ENCODE data around the gene ANKRD16.
A peak's percentile ranks its signal among the peaks of the same experiment; 100 is the strongest.
"Not testable (repeated sequence)": the region's sequence is repeated elsewhere in the genome, so short reads cannot be mapped to it uniquely, and the experiment has no call there.

Gene ANKRD16

DNA sequence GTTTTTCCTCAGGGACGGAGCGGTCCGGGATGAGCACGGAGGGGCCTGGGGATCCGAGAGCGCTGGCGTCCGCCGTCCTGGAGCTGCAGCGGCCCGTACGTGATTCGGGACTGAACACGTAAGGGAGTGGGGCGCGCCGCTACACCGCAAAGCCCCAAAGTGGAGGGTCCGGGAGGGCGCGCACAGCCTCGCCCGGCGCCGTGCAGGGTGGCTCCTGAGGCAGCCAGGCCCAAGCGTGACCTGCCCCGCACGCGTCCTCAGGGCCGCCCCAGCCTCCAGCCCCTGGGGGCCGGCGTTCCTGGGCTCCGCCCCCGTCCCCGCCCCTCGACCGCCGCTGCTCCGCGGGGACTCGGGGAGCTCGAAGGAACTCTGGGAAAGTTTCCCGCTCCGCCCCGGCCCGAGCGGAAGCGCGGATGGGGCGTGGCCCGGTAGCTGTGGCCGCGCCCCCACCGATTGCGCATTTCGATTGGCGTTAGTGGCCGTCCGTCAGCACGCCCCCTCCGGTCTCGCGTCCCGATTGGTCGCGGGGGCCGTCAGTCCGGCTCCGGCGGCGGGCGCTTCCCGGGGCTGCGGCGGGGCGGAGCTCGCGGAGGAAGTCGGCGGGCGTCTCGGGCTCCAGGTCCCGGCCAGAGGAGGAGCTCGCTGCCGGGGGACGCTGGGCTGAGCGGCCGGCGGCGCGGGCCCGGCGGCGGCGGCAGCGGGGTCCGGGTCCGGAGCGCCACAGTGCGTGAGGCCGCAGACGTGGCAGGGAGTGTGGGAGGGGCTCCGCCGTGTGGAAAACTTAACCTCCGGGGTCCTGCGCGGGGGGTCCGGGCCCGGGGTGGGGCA is at the start of gene ANKRD16, which contains the start of gene FBH1:
Gene ANKRD16, minus strand, starts transcription at position 270 of the 828 bp plus-strand sequence. CDS start 539 bp downstream, outside the sequence.
Gene FBH1, plus strand, starts transcription at position 620 of the 828 bp plus-strand sequence. Its CDS starts 103 bp downstream, at position 723.
- DNase-seq (ENCODE audit: low read depth), result peak; percentile 100

DNA sequence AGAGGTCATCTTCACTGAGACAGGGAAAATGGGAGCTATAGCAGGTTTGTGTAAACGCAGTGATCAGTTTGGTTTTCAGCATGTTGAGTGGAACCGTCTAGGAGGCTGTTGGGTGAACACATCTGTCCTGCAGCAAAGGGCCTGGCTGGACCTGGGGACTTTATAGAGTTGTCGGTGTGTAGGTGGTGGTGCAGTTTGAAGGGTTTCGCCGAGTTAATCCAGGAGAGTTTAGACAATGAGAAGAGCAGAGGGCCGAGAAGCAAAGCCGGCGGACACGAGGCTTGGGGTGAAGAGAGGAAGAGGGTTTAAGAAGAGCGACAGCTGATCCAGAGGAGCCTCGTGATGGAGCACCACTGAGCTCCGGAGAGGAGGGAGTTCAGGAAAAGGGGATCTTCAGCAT is 48.6 kb upstream of the ANKRD16 start:
- DNase-seq (ENCODE audit: low read depth), result no peak

DNA sequence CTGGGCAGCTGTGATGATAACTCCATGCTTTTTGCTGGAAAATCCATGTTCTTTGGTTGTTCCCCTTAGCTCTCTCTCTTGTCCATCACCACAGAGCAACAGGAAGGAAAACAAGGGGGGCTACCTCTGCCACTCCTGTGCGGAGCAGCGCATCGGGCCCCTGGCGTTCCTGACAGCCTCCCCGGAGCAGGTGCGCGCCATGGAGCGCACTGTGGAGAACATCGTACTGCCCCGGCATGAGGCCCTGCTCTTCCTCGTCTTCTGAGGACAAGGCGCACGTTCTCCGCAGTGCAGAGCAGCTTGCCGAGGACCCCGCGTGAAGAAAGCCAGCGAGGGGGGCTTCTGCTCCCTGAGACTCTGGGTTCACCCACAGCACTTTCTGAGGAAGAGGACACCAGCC is 47.3 kb upstream of the ANKRD16 start:
- DNase-seq (ENCODE audit: low read depth), result no peak

DNA sequence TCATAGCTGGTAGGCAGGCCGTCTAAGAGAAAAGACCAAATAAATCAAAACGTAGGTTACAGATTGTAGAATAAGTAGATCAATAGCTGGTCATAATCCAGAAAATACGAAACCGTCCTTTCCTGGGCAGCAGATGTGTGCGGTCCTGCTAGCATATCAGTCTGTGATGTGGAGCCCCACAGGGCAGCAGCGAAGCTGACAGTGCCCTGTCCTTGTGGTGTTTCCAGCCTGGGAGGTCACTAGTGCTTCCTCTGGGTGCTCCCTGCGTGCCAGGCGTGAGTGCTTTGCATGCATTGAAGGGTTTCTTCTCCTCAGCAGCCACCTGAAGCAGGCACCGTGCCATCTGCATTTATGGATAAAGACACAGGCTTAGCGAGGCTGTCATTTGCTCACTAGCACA is 45.9 kb upstream of the ANKRD16 start:
- no peak for DNase-seq (ENCODE audit: low read depth)

DNA sequence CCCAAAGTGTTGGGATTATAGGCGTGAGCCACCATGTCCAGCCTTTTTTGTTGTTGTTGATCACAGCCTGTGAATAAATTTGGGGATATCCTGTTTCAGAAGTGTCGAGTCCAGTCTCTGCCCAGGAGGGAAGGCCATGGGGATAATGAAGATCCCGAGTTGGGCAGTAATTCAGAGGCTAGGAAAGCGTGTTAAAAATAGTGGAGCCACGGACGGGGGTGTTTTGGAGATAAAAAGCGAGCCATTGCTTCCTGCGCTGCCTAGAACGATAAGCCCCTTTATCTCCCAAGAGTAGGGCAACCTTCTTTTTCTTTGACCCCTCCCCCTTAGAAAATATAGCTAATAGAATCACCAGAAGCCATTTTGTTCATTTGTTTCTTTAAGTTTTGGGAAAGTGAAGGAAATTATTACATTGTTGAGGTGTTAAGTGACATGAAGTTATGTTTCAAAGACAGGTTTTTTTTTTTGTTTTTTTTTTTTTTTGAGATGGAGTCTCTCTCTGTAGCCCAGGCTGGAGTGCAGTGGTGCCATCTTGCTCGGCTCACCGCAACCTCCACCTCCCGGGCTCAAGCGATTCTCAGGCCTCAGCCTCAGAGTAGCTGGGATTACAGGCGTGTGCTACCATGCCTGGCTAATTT is 44.3 kb upstream of the ANKRD16 start:
- no peak for DNase-seq (ENCODE audit: low read depth)

DNA sequence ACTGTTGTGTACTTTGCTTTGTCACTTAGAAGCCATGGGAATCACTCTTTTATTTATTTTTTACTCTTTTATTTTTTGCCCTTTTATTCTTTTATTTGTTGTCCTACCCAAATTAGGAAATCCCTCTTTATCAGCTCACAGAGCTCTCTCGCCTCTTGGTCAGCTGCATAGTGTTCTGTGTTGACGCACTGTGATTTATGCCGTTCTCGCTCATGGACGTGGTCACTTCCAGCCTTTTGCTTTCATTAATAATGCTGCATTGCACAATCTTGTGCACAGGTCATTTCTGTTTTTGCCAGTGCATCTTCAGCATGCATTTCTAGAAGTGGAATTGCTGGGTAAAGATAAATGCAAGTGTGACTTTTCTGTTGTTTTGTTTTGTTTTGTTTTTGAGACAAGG is 42.7 kb upstream of the ANKRD16 start:
- DNase-seq (ENCODE audit: low read depth), result no peak

DNA sequence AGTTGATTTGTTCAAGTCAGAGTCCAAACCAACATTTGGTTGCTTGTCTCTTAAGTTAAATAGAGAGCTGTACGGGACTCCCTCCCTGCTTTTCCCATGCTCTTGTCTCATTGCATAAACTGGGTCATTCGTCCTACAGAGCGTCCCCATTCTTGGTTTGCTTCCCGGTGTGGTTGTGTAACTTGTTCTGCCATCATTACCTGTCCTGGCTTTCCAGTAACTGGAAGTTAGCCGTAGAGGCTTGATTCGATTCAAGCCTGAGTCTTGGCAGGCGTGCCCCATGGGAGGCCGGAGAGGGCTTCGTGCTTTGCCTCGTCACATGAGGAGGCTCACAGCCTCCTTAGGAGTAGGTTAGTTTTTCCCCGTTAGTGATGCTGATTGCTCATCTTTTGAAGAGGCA is 40.6 kb upstream of the ANKRD16 start:
- DNase-seq (ENCODE audit: low read depth), result no peak

DNA sequence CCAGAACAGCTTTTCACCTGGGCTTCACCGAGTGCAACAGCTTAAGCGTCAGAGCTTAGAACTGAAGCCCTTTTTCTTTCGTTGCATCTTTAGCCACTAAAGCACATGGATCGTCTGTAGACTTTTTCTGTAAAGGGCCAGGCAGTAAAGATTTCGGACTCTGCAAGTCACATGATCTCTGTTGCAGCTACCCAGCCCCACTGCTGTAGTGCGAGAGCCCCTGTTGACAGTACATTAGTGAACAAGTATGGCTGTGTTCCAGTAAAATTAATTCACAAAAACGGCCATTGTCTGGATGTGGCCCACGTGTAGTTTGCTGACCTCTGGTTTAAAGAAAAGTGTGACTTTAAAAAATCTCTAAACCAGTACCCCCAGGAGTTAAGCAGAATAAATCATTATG is 39.7 kb upstream of the ANKRD16 start:
- no peak for DNase-seq (ENCODE audit: low read depth)

DNA sequence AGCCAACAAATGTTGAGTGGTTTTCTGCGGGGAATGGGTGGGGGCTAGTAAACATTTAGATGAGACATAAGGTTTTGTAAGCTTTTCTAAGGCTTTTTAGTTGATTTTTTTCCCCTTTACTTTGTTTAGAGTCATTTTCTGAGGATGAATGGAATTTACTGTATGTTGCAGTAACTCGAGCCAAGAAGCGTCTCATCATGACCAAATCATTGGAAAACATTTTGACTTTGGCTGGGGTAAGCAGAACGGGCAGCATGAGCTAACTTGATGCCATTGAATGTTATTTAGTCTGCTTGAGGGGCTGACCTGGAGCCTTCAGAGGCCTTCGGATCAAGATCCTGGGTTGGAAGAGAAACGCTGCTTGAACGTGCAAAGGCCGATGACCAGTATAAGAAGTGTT is 37.6 kb upstream of the ANKRD16 start:
- peak; percentile 84 for DNase-seq (ENCODE audit: low read depth)

DNA sequence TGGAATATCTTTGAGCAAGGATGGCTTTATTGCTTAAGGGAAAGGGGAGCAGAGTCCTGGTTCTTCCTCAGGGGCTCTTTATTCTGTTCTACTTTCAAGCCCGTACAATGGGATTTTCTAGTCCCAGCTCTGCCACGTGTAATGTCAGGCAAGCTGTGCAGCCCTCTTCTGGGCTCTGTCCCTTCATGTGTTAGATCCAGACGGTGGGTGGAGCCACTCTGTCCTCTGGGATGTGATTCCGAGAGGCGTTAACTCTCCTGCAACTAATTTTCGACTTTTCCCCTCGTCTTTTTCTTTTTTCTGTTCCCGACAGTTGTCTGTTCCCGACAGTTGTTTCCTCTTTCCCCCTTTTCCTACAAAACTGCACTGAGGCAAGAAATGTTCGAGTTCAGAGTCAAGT is 35.2 kb upstream of the ANKRD16 start:
- no peak for DNase-seq (ENCODE audit: low read depth)

DNA sequence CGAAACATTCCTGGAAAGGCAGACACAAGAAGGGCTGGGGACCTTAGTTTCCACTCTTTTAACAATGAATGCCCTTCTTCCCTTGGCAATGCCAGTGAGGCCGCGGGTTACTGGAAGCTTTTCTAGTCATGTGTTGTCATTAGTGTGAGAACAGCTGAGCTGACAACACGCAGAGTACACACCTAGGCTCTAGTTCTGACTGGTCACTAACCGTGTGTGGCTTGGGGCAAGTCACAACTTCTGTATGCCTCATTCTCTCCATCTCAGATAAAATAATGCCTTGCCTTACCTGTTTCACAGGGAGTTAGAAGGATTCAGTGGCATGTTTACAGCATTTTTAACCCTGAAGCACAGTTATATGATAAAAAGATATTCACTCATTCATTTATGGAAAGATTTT is 32.1 kb upstream of the ANKRD16 start:
- DNase-seq (ENCODE audit: low read depth), result no peak

DNA sequence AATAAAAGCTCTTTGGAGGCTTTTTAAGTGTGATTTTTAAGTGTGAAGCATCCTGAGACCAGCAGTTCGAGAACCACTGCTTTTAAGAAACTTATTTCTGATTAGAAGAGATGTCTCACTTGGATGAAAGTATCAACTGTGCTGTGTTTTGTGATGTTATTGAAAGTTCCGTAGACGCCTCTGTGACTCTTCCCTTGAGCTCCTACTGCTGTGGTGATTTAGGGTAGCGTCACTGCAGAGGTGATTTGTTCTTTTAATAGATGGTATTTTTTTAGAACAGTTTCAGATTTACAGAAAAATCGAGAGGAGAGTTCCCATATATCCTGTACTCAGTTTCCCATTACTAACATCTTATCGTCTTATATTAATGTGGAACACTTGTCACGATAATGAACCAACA is 29.9 kb upstream of the ANKRD16 start:
- DNase-seq (ENCODE audit: low read depth), result no peak

DNA sequence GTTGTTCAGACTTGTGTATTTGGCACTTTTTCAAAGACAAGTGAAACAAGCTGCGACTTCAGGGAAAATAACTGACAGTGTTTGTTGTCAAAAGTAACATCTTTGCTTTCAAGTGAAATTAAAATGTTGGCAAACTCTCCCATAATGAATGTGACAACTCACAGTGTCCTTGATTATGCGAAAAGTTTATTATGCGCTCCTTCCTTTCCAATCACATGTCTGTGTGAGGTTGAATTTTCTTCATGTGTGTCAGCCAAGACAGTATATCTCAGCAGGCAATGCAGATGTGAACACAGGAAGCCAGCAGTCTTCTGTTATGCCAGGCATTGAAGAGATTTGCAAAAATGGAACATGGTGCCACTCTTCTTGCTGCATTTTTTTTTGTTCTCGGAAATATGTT is 29.1 kb upstream of the ANKRD16 start:
- DNase-seq (ENCODE audit: low read depth), result no peak

DNA sequence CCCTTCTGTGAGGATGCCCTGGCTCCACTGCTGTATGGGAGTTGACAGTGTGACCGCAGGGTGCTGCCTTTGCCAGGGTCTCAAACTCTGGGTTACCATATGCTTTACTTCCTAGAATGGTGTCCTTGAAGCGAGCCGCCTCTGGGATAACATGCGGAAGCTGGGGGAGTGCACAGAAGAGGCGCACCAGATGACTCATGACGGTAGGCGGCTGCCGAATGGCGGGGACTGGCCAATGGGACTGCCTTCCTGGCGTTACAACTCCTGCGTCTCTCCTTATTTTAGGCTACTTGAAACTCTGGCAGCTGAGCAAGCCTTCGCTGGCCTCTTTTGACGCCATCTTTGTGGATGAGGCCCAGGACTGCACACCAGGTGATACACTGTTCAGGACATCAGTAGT is 27.6 kb upstream of the ANKRD16 start:
- DNase-seq (ENCODE audit: low read depth), result no peak

DNA sequence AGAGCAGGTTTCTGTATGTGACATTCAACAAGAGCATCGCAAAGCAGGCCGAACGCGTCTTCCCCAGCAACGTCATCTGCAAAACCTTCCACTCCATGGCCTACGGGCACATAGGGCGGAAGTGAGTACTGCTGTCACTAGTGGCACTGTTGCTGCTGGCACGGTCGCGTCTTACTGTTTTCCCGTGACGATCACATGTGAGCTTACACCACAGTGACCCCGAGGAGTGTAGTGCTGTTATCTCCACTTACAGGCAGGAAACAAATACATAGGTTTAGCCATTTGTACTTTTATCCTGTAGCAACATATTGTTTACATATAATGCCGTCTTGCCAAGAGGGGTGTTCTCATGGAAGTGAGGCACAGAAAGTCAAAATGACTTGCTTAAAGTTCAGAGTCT is 25.8 kb upstream of the ANKRD16 start:
- no peak for DNase-seq (ENCODE audit: low read depth)

DNA sequence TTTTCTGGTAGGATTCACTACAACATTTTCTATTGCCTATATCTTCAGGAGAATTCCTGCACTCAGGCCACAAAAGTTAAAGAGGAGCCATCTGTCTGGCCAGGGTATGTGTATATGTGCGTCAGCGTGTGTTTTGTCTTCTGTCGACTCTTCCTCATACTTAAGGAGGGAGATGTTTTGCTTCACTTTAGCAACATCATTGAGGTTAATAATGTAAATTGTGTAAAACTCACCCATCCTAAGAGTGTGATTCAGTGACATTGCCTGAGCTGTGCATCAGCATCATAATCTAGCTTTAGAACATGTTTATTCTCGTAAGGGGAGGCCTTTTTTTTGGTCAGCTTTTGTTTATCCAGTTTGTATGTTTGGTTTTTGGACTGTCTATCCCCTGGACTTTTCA is 24.0 kb upstream of the ANKRD16 start:
- no peak for DNase-seq (ENCODE audit: low read depth)

DNA sequence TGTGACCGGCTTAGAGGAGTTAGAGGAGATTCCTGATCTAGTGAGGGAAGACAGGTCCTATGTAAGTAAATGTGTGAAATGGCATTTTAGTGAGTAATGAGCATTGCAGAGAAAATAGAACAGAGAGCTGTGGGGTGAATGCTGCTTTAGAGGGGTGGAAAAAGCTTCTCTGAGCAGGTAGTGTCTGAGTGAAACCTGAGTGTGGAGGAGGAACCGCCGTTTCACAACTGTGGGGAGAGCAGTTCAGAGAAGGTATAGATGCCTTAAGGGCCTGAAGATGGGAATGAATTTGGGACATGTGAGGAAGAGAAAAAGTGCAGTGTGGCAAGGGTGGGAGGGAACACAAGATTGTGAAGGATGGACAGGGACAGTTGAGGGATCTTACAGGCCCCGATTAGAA is 22.0 kb upstream of the ANKRD16 start:
- no peak for DNase-seq (ENCODE audit: low read depth)

DNA sequence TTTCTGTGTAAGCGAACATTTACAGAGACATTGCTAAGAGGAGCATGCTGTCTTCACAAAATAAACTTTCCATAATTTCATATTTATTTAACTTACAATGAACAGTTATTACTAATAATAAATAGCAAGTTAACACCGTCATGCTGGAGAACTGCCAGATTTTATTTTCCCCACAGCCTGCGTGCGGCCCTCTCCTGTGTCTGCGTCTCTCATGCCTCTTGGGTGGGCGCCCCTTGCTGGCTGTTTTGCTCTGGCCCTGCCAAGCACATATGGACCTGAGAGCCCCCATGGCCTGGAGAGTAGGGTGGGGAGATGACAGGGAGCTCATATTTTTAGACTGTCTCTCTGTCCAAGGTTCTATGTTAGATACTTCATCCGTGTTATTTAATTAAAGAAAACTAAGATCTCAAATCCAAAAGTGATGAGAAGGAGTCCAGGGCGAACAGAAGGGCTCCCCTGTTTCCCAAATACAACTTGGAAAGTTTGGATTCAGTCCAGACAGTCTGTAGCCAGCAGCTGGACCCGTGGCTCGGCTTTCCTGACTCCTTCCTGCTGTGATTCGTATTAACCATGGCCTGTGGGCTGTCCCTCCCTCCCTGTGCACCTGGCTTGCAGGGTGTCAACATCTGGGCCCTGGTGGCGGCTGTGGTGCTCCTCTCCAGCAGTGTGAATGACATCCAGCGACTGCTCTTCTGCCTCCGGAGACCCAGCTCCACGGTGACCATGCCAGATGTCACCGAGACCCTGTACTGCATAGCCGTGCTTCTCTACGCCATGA is 20.8 kb upstream of the ANKRD16 start:
- no peak for DNase-seq (ENCODE audit: low read depth)

DNA sequence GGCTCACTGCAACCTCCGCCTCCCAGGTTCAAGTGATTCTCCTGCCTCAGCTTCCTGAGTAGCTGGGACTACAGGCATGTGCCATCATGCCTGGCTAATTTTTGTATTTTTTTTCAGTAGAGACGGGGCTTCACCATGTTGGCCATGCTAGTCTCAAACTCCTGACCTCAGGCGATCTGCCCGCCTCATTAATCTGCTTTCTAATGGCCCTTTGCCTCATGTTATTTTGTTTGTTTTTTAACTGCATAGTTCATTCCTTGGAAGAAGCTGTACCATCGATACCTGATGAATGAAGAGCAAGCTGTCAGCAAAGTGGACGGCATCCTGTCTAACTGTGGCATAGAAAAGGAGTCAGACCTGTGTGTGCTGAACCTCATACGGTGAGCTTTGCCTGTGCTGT is 19.0 kb upstream of the ANKRD16 start:
- DNase-seq (ENCODE audit: low read depth), result not testable (repeated sequence)

DNA sequence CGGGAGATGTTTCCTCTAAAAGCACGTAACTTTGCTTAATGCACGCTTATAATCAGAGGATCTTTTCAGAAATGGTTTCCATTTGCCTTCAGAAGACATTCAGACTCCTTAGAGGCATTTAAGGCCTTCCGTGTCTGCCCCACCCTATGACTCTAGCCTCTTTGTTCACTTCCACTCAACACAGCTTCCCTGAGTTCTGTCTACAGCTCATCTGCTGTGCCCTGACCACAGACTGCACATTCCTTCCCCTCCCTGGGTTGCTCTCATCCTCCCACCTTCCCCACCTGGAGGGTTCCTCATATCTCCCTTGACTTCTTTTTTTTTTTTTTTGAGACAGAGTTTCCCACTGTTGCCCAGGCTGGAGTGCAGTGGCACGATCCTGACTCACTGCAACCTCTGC is 17.0 kb upstream of the ANKRD16 start:
- DNase-seq (ENCODE audit: low read depth), result no peak

DNA sequence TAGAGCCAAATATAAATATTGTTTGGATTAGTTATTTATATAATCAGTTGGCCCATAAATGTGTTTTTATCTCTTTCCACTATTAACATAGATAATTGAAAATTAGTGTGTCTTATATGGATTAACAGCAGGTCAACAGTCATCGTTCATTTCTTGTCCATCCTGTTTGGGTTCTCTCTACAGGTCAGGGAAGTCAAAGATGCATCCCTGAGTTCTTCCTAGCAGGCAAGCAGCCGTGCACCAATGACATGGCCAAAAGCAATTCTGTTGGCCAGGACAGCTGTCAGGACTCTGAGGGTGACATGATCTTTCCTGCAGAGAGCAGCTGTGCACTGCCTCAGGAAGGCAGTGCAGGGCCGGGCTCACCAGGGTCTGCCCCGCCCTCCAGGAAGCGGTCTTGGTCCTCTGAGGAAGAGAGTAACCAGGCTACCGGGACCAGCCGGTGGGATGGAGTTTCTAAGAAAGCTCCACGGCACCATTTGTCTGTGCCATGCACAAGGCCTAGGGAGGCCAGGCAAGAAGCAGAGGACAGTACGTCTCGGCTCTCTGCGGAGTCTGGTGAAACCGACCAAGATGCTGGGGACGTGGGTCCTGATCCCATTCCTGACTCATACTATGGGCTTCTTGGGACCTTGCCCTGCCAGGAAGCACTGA is 16.3 kb upstream of the ANKRD16 start:
- no peak for DNase-seq (ENCODE audit: low read depth)

DNA sequence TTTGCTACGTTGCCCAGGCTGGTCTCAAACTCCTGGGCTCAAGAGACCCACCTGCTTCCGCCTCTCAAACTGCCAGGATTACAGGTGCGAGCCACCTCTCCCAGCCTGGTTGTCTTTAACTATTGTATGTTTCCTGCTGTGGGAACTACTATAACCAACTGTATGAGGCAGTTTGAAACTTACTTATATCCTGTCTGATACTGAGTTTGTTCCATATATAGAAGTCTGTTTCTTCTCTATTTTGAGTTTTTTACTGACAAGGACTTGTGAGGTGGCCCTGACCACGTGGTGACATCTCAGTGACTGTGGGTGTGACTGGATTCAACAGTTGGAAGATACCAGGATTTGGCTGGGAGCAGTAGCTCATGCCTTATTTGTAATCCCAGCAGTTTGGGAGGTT is 14.5 kb upstream of the ANKRD16 start:
- no peak for DNase-seq (ENCODE audit: low read depth)

All from fibroblast of gingiva (primary cell).